Endometrium (tissue), 2 donors: Measurements from ENCODE around the gene WDR83.
"Not testable (repeated sequence)": the region's sequence is repeated elsewhere in the genome, so short reads cannot be mapped to it uniquely, and the experiment has no call there.

Experiments
- FAIRE-seq: peaks from 2 replicates; lab custom pipeline; 2012; peaks lifted over from hg19 to GRCh38; lab: Jason Lieb, UNC
- donor health status: control.
- donor health status: control.

WDR83 gene

DNA sequence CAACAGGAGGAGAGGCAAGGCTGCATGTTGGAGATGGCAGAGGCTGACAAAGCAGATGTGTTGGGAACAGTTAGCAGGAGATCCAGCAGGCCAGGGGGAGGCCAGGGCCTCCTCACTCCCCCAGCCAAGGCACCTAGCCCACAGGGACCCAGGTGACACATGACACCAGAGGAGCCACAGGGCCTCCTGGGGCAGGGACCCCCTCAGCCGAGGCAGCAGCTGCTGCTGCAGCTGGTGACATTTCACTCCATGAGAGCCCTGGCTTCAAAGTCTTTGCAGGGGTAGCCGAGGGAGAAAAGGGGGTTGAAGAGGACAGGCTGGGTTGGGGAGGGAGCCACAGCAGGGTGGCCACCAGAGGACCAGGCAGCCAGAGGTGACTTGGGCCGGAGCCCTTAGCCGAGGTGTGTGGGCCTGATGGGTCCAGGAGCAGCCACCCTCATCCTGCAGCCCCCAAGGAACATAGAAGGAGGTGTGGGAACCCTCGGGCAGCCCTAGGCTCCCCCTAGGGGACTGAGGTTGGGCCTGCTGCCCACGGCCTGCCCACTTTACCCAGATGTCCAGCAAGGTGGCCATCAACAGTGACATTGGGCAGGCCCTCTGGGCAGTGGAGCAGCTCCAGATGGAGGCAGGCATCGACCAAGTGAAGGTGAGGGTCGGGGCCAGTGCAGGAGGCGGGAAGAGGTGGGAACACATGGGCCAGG, 21.0 kb downstream of the WDR83 start, which contains the start of gene GNG14:
Gene GNG14, plus strand, starts transcription at position 503 of the 701 bp plus-strand sequence. Its CDS starts 51 bp downstream, at position 554.
- FAIRE-seq = no peak

- no peak for FAIRE-seq
Observed at GRCh38 chr19:12689012-12689411, 22.4 kb downstream of the WDR83 start.

DNA sequence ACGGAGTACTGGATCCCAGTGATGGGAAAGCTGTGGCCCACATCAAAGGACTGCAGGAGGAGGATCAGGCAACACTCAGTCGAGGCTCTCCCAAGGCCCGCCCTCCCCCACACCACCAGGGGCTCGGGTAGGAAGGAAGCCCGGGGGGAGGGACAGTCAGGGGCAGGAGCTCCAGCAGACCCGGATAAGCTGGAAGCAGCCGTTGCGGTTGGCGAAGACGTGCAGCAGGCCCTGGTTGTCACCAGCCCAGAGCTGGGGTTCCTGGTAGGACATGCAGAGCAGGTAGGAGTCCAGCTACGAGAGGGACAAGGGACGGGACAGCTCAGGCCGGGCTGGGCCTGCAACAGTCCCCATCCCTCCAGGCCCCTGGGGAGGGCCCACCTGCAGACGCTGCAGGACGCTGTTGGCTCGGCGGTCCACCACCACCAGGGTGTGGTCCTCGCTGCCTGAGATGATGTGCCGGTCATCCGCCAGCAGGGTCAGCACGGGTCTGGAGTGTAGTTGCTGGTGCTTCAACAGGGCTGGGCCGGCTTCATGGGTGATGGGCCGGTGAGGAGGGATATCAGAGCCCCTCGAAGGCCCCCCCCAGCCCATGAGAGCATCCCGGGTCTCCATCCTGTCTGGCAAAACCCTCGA, 23.1 kb downstream of the WDR83 start:
- no peak for FAIRE-seq

- no peak for FAIRE-seq
Observed at GRCh38 chr19:12692960-12693359, 26.4 kb downstream of the WDR83 start.

- FAIRE-seq = no peak
Observed at GRCh38 chr19:12694641-12695040, 28.0 kb downstream of the WDR83 start.

DNA sequence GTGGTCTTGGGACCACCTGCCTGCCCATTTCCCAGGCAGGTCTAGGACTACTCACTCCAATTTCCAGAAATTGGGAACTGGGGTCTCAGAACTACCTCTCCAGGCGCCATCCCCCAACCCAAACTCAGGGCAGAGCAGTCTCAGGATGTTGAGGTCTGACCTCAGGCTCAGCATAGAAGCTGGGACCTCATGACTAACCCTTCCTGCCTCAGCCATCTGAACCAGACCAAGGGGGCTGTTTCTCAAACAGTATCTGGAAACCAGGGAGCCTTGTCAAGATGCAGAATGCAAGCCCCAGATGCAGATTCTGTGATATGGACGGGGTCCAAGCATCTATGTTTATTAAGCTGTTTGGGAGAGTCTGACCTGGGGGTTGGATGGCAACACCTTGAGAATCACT, 28.5 kb downstream of the WDR83 start:
- no peak for FAIRE-seq

DNA sequence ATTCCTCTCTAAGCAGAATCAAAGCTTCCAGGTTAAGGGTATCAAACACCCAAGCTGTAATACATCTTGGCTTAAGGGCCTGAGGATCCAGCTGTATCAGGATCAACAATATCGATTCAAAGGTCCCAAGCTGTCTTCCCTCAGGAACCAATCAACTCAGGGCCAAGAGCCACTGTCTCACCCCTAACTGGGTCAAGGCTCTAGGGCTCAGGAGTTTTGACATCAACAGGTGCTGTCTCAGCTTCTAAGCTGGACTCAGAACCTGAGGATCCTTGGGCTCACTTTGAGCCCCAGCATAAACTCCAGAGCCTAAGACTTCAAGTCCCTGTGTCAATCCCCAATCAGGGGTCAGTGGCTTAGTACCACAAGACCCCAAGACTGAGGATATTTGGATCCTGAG, 28.9 kb downstream of the WDR83 start:
- no peak for FAIRE-seq

DNA sequence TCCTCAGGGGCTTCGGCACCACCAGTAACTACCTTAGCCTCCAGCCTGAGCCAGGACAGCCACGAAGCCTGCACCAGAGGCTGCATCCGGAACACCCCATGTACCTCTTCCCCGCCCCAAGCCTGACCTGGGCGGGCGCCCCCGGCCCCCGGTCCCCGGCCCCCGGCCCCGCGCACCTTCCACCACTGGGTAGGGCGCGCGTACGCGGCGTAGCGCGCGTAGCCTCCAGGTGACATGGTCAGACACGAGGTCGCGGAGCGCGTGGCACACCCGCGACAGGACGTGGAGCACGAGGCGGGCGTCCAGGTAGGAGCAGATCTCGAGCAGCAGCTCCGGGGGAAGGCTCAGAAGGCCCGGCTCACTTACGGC, 29.4 kb downstream of the WDR83 start:
- no peak for FAIRE-seq

DNA sequence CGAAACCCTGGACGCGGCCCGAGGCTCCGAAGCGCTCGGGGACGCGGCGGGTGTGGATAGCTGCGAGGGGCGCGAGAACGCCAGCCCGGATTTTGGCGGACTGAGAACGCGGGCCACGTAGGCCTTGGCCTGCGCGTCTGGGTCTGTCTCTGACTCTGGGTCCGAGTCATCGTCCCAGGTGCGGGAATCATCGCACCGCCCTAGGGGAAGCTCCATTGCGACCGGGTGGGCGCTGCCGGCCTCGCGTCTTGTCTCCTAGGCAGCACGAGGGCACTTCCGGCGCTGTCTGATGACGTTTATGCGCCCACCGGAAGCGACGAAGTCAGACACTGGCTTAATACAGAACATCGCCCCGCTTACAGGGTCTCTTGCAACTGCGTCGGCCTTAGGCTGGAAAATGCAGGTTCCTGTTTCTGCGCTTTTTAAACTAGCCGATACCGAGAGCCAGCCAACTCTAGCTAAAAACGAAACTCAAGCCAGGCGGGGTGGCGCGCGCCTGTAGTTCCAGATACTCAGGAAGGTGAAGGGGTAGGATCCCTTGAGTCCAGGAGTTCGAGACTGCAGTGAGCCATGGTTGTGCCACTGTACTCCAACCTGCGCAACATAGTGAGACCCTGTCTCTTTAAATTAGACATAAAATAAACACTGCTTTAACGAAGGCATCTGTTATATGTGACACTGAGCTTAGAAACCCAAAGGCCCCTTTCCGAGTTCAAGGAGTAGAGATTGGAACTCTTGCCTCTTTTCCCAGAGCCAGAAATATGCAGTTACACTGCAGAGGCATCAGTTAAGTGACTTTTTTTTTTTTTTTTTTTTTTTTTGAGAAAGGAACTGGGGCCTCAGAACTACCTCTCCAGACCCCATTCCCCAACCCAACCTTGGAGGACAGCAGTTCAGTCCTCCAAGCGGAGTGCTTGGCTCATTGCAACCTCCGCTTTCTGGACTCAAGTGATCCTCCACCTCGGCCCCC, 30.0 kb downstream of the WDR83 start, which contains the start of gene FBXW9:
Gene FBXW9, minus strand, starts transcription at position 266 of the 970 bp plus-strand sequence. Its CDS starts 50 bp downstream, at position 216.
- FAIRE-seq = no peak

- not testable (repeated sequence) for FAIRE-seq
Observed at GRCh38 chr19:12697425-12697824, 30.8 kb downstream of the WDR83 start.

DNA sequence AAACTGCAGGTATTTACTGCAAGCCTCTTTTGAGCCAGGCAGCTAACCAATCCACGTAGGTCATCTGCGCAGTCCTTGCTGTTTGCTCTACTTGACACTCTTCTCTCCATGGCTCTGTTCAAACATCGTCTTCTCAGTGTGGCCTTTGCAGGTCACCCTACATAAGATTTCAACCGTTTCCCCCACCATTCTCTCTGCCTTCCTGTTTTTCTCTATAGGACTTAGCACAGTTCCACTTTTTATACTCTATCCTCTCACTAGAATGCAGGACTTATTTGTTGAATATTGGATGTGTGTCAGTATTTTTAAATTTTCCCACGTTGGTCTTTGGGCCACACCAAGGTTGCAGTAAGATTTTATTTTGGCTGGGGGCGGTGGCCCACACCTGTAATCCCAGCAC, 31.5 kb downstream of the WDR83 start:
- FAIRE-seq = no peak

GRCh38 chr19:12701596-12702282, 35.1 kb downstream of the WDR83 start:
- no peak for FAIRE-seq

DNA sequence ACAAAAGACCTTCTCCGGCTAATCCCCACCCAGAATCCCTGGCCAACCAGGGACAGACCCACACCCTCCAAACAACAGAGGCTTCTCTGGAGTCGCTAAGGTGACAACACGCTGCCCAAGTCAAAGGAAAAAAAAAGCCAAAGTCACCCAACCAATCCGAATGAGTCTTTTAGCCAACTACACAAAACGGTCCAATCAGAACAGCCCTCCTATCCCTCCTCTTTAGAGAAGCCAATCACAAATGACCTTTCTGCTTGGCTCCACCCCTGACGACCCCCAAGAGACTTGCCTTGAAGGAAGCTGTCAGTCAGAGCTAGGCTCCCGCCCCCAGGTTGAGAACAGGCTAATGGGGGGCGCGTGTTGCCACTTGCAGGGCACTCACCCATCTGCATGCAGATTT, 36.4 kb downstream of the WDR83 start:
- FAIRE-seq = no peak

DNA sequence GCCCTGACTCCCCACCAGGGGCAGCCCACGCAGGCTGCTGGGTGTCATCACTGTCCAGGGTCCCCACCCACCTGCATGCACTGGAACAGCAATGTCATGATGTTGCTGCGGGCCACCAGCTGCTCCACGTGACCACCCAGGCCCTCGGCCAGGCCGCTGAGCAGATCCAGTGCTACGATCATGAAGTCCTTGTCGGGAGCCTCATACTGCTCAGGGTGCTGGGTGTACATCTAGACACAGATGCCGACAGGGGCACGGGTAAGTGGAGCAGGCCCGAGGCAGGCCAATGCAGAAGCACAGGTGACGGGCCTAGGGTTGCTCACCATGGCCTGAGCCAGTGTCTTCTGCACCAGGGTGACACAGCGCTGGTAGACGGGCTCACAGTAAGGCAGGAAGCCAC, 38.6 kb downstream of the WDR83 start:
- no peak for FAIRE-seq

DNA sequence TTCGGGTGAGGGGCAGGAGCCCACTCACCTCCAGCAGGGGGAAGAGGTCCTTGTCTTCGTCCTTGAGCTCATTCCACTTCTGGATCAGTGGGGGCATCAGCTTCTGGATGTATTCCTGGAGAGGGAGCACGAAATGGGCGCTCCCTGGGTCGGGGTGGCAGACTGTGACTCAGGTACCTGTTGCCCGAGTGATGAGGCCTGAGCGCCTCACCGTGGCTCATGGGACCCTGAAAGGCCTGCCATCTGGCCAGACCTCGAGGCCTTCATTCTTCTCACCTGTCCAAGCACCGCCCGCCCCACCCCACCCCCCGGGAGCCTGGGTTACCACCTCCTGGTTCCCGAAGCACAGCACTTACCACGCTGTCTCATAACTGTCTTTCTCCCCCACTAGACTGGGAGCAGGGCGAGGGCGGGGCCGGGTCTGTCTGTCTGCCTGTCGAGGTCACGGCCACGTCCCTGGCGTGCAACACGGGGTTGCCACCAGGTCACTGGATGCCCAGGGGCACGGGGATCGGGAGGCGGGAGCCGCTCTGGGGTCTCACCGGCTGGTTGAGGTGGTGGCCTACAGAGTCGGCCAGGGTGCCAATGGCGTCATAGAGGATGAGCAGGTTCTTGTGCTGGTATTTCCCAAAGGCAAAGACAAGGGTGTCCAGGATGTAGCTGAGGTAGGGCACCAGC, 39.2 kb downstream of the WDR83 start:
- FAIRE-seq = no peak

GRCh38 chr19:12706332-12706718, 39.7 kb downstream of the WDR83 start:
- no peak for FAIRE-seq

- no peak for FAIRE-seq
Observed at GRCh38 chr19:12708641-12709040, 42.0 kb downstream of the WDR83 start.

GRCh38 chr19:12711187-12711586, 44.6 kb downstream of the WDR83 start:
- FAIRE-seq = no peak

DNA sequence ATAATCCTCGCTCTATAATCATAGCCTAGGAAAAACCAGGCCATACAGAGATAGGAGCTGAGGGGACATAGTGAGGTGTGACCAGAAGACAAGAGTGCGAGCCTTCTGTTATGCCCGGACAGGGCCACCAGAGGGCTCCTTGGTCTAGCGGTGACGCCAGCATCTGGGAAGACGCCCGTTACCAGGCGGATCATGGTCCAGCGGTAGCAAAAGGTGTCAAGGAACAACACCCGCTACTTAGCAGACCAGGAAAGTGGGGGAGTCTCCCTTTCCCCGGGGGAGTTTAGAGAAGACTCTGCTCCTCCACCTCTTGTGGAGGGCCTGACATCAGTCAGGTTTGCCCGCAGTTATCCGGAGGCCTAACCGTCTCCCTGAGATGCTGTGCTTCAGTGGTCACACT, 45.5 kb downstream of the WDR83 start:
- FAIRE-seq = not testable (repeated sequence)

GRCh38 chr19:12713304-12713703, 46.7 kb downstream of the WDR83 start:
- not testable (repeated sequence) for FAIRE-seq

DNA sequence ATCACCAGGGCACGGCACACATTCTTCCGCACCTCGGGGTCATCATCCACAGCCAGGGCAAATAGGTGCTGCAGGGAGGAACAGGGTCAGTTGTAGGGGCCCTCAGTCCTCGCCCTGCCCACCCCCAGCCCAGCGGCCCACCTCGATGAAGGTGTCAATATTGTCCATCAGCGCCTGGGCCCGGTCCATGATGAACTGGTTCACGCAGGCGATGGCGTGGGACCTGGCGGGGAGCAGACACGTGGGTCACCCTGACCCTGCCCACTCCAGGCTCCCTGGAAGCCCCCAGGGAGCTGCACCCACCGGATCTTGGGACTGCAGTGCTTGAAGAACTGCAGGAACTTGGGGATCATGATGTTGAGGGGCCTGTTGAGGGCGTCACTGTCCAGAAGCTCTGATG, 48.5 kb downstream of the WDR83 start:
- no peak for FAIRE-seq
